Gastroesophageal sphincter (tissue), 4 donors: ENCODE measurements around the gene TRMU. TPM values are rescaled to one million over a fixed set of nuclear protein-coding genes. Genes with fewer than 3 reads are reported as not detected.

Experiments used
- ATAC-seq: fragments of 150-250 bp; one replicate; pipeline ENCODE4 v1.9.1; 2016; ENCODE audit warnings: mild to moderate bottlenecking, moderate library complexity
- H3K27ac ChIP-seq, 4 donors: fragments of 200-600 bp; sonication (generic) in 3 of 4; 1 replicate in 3 of 4; 2 replicates in 1 of 4; pipeline ENCODE4 v1.5.1; 2016 to 2019
- H3K27me3 ChIP-seq: fragments of 200-600 bp; sonication (generic); one replicate; pipeline ENCODE4 v1.5.1; 2019
- H3K36me3 ChIP-seq, 2 donors: fragments of 200-600 bp; sonication (generic); one replicate each; pipeline ENCODE4 v1.5.1; 2019; ENCODE audit warnings: control low read depth in 1 of 2
- H3K4me1 ChIP-seq, 3 donors: fragments of 200-600 bp; sonication (generic); 1 replicate in 2 of 3; 2 replicates in 1 of 3; pipeline ENCODE4 v1.5.1; 2016 to 2019; ENCODE audit warnings: control low read depth in 2 of 3
- H3K4me3 ChIP-seq, 2 donors: fragments of 200-600 bp; sonication (generic); one replicate each; pipeline ENCODE4 v1.5.1; 2019; ENCODE audit warnings: mild to moderate bottlenecking in 1 of 2, moderate library complexity in 1 of 2
- H3K9me3 ChIP-seq, 3 donors: fragments of 200-600 bp; sonication (generic); one replicate each; pipeline ENCODE4 v1.5.1; 2017 to 2019; ENCODE audit warnings: control low read depth in 2 of 3
- CTCF ChIP-seq, 4 experiments: fragments of 200-600 bp in 2 of 4; fragments of 450-650 bp in 2 of 4; sonication (generic) in 1 of 4; IDR thresholded peaks; one replicate each; pipeline ENCODE4 v1.5.1; 2017 to 2019; ENCODE audit warnings: antibody characterized with exemption in 4 of 4, mild to moderate bottlenecking in 2 of 4, moderate library complexity in 2 of 4
- EP300 ChIP-seq: sonication (generic); formaldehyde crosslinking; IDR thresholded peaks from one replicate; pipeline ENCODE4 v1.6.1; 2017; ENCODE audit warnings: antibody characterized with exemption, mild to moderate bottlenecking
- POLR2A ChIP-seq, 2 donors: fragments of 450-650 bp; IDR thresholded peaks; one replicate each; pipeline ENCODE4 v1.6.1; 2017; ENCODE audit warnings: antibody characterized with exemption in 2 of 2, mild to moderate bottlenecking in 2 of 2, moderate library complexity in 1 of 2
- POLR2AphosphoS5 ChIP-seq: sonication (generic); formaldehyde crosslinking; IDR thresholded peaks from one replicate; pipeline ENCODE4 v1.6.1; 2017; ENCODE audit warnings: antibody characterized with exemption
- WGBS, 2 donors: methylation state at CpG; one replicate each; pipeline ENCODE4 v1.1.5; 2018; ENCODE audit warnings: low coverage in 1 of 2; 5-methylcytosine and 5-hydroxymethylcytosine counted together
- total RNA-seq, 4 donors: library from RNA; depleted of rRNA; stranded (reverse); fragments of >200 nt; gene quantifications; one replicate each; pipeline ENCODE4 v1.1.0, GENCODE V29; 2016

Gene TRMU
- 10 to 100 TPM in 3 of 4 donors, 1 to 10 TPM in 1; 9.9 to 33.8 (median 24.6) TPM for total RNA-seq

- TF ChIP-seq POLR2AphosphoS5 (peak; percentile 72), POLR2A (IDR thresholded peaks at IDR 0.05) (peak; percentile 60 to 72), CTCF (IDR thresholded peaks at IDR 0.05) (peak in 2 of 4 experiments; percentile 14 to 35), EP300 (no peak)
- H3K4me3 ChIP-seq = peak within 1 kb of the TSS; percentile 96 to 97
- H3K4me1 ChIP-seq = peaks cover 0 to 30% (median 13%) of the 10 kb centered on the region in 3 donors
- 4% methylated on average over 5 to 10 of the region's 93 CpGs for WGBS, 2 donors
- ATAC-seq = peak; percentile 96
- no peaks in the 10 kb centered on the region for H3K9me3 ChIP-seq
- peak within 1 kb of the TSS; percentile 71 to 92 (median 88) for H3K27ac ChIP-seq
- H3K36me3 ChIP-seq = peaks cover 0 to 31% of the 10 kb centered on the region in 2 donors
- no peaks in the 10 kb centered on the region for H3K27me3 ChIP-seq
Observed at GRCh38 chr22:46335201-46336118, at the start of gene TRMU. TSS of gene TRMU (plus strand) at chr22:46335714. CDS start at chr22:46335765, 51 bp downstream.

- Histone ChIP-seq H3K4me3 (no peak overlapping the region), H3K27me3 (no peaks in the 10 kb centered on the region), H3K4me1 (no peaks in the 10 kb centered on the region), H3K9me3 (no peaks in the 10 kb centered on the region), H3K36me3 (peaks cover 0 to 100% of the 10 kb centered on the region in 2 donors), H3K27ac (no peak overlapping the region)
- no peak for ATAC-seq
- 81 to 100% methylated on average over 1 to 2 of the region's 3 CpGs for WGBS, 2 donors
- TF ChIP-seq POLR2A (IDR thresholded peaks at IDR 0.05) (no peak), EP300 (no peak), POLR2AphosphoS5 (no peak), CTCF (IDR thresholded peaks at IDR 0.05) (no peak)
Observed at GRCh38 chr22:46286006-46286405, 49.5 kb upstream of the TRMU start.

GRCh38 chr22:46286941-46287872 is 48.3 kb upstream of the TRMU start:
- H3K27me3 ChIP-seq = no peaks in the 10 kb centered on the region
- WGBS, 2 donors = 100% methylated on average over 1 of the region's 15 CpGs; no CpG with 5 or more reads in 1 of the 2 donors
- peaks cover 0 to 10% (median 0%) of the 10 kb centered on the region in 3 donors for H3K9me3 ChIP-seq
- TF ChIP-seq POLR2AphosphoS5 (no peak), POLR2A (IDR thresholded peaks at IDR 0.05) (no peak), CTCF (IDR thresholded peaks at IDR 0.05) (no peak), EP300 (no peak)
- no peak for ATAC-seq
- peaks cover 0 to 100% of the 10 kb centered on the region in 2 donors for H3K36me3 ChIP-seq
- no peaks in the 10 kb centered on the region for H3K4me1 ChIP-seq
- peak overlapping the region in 2 of 4 donors; percentile 32 to 52 for H3K27ac ChIP-seq
- peak overlapping the region in 1 of 2 donors; percentile 5 for H3K4me3 ChIP-seq

- Histone ChIP-seq H3K9me3 (peaks cover 0 to 11% (median 0%) of the 10 kb centered on the region in 3 donors), H3K4me1 (no peaks in the 10 kb centered on the region), H3K27ac (peak overlapping the region in 2 of 4 donors; percentile 32 to 52), H3K4me3 (peak overlapping the region in 1 of 2 donors; percentile 5), H3K27me3 (no peaks in the 10 kb centered on the region), H3K36me3 (peaks cover 0 to 100% of the 10 kb centered on the region in 2 donors)
- WGBS, 2 donors = 76 to 77% methylated on average over 4 to 6 of the region's 24 CpGs
- peak; percentile 50 for ATAC-seq
- no peak for TF ChIP-seq POLR2AphosphoS5
- no peak for TF ChIP-seq POLR2A (IDR thresholded peaks at IDR 0.05)
- no peak for TF ChIP-seq CTCF (IDR thresholded peaks at IDR 0.05)
- TF ChIP-seq EP300 = no peak
Observed at GRCh38 chr22:46287873-46288751, 47.4 kb upstream of the TRMU start.
